ENCODE measurements around the gene GCLM. TPM values are rescaled to one million over a fixed set of nuclear protein-coding genes. Genes with fewer than 3 reads are reported as not detected.

GCLM gene
- total RNA-seq, 1 donor from 2014 or later, result 4.8 TPM

DNA sequence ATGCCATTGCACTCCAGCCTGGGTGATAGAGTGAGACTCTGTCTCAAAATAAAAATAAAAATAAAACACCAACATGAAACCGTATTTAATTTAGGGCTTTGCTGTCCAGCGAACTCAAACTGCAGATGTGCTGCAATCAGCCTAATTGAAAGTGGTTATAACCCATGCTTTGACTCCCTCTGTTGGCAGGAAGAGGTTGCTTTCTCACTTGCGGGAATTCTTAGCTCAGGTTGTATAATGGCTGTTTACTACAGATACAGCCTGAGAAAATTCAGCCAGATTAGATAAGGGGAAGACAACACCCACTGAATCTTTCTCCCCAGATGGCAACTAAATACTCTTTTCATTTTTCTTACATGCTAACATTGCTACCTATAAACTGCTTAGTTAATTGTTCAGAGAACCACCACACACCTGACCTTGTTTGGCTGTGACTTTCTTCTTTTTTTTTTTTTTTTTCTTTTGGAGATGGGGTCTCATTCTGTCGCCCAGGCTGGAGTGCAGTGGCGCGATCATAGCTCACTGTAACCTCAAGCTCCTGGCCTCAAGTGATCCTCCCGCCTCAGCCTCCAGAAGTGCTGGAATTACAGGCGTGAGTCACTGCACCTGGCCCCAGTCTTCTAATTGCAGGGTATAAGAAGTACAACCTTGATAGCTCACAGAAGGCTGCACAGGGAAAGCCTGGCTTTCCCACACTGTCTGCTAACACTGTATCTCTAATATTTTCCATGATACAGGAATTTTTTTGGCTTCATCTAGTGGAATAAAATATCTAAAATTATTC is 64.8 kb downstream of the GCLM start:
- H3K4me1 Mint-ChIP-seq, result peaks cover 21% of the 10 kb centered on the region
- Histone ChIP-seq H3K9me3 (ENCODE audit: low read depth) (no peaks in the 10 kb centered on the region), H2AFZ (replicated peaks) (no peak overlapping the region), H3K36me3 (no peaks in the 10 kb centered on the region), H3F3A (ENCODE audit: low read depth) (peaks cover 21% of the 10 kb centered on the region), H3K9ac (no peak overlapping the region), H3K27me3 (no peaks in the 10 kb centered on the region), H4K20me1 (ENCODE audit: low read depth) (no peaks in the 10 kb centered on the region), H3K4me1 (no peaks in the 10 kb centered on the region), H3K79me2 (ENCODE audit: low read depth) (no peaks in the 10 kb centered on the region), H3K4me2 (no peak overlapping the region), H3K27ac (no peak overlapping the region), H3K4me3 (no peak overlapping the region)
- H3K9me3 Mint-ChIP-seq, result peaks cover 12% of the 10 kb centered on the region
- TF ChIP-seq EZH2phosphoT487 (IDR thresholded peaks at IDR 0.05) (no peak), EZH2 (IDR thresholded peaks at IDR 0.05) (no peak)
- TF ChIP-seq, protein P1, sequence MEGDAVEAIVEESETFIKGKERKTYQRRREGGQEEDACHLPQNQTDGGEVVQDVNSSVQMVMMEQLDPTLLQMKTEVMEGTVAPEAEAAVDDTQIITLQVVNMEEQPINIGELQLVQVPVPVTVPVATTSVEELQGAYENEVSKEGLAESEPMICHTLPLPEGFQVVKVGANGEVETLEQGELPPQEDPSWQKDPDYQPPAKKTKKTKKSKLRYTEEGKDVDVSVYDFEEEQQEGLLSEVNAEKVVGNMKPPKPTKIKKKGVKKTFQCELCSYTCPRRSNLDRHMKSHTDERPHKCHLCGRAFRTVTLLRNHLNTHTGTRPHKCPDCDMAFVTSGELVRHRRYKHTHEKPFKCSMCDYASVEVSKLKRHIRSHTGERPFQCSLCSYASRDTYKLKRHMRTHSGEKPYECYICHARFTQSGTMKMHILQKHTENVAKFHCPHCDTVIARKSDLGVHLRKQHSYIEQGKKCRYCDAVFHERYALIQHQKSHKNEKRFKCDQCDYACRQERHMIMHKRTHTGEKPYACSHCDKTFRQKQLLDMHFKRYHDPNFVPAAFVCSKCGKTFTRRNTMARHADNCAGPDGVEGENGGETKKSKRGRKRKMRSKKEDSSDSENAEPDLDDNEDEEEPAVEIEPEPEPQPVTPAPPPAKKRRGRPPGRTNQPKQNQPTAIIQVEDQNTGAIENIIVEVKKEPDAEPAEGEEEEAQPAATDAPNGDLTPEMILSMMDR (IDR thresholded peaks at IDR 0.05), result peak; percentile 74
- H3K27ac Mint-ChIP-seq, result no peak overlapping the region
- no peak overlapping the region for H3K4me3 Mint-ChIP-seq
- peaks cover 16% of the 10 kb centered on the region for H3K36me3 Mint-ChIP-seq
- H3K27me3 Mint-ChIP-seq (ENCODE audit: insufficient read depth, low read depth), result peaks cover 22% of the 10 kb centered on the region
- DNase-seq (ENCODE audit: low spot score), result peak; percentile 78

DNA sequence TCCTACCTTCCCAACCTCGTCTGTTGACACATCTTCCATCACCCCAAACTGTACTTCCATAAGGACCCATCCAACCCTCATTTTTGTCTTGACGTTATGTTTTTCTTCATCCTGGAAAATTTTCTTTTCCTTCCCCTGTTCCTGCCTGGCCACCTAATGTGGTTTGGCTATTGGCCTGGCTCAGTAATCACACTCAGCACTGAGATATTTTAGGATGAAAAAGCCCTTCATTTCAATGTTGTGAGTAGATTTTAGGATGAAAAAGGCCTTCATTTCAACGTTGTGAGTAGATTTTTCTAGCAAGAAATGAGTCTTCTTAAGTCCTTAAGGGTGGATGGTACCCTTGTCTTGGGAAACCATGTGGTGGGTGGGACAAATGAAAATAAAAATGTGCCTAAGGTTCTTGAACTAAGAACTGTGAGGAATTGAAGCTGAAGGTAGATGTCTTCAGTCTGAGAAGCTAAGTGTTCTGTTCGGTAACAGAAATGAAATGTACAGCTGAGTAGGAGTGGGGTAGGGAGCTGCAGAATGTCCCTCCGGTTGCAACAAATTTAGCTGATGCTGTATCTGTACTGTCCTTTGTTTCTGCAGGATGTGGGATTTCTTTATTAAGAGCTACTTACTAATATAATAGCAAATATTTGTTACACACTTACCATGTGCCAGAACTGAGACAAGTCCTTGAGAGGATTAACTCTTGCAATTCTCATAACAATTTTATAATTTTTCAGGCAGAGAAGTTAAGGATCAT is 66.3 kb downstream of the GCLM start:
- Histone ChIP-seq H3K4me2 (no peak overlapping the region), H3K27me3 (no peaks in the 10 kb centered on the region), H3K27ac (no peak overlapping the region), H3K9ac (no peak overlapping the region), H3K4me3 (no peak overlapping the region), H2AFZ (replicated peaks) (no peak overlapping the region), H3K4me1 (no peaks in the 10 kb centered on the region), H3K36me3 (no peaks in the 10 kb centered on the region), H4K20me1 (ENCODE audit: low read depth) (no peaks in the 10 kb centered on the region), H3F3A (ENCODE audit: low read depth) (peaks cover 15% of the 10 kb centered on the region), H3K9me3 (ENCODE audit: low read depth) (no peaks in the 10 kb centered on the region), H3K79me2 (ENCODE audit: low read depth) (no peaks in the 10 kb centered on the region)
- H3K36me3 Mint-ChIP-seq, result peaks cover 20% of the 10 kb centered on the region
- TF ChIP-seq EZH2phosphoT487 (IDR thresholded peaks at IDR 0.05) (no peak), EZH2 (IDR thresholded peaks at IDR 0.05) (no peak)
- TF ChIP-seq, protein P1 (IDR thresholded peaks at IDR 0.05), result no peak
- H3K4me1 Mint-ChIP-seq, result peaks cover 23% of the 10 kb centered on the region
- H3K9me3 Mint-ChIP-seq, result peaks cover 5% of the 10 kb centered on the region
- H3K4me3 Mint-ChIP-seq, result no peak overlapping the region
- H3K27ac Mint-ChIP-seq, result peak overlapping the region; percentile 3
- no peak for DNase-seq (ENCODE audit: low spot score)
- H3K27me3 Mint-ChIP-seq (ENCODE audit: insufficient read depth, low read depth), result peaks cover 19% of the 10 kb centered on the region

DNA sequence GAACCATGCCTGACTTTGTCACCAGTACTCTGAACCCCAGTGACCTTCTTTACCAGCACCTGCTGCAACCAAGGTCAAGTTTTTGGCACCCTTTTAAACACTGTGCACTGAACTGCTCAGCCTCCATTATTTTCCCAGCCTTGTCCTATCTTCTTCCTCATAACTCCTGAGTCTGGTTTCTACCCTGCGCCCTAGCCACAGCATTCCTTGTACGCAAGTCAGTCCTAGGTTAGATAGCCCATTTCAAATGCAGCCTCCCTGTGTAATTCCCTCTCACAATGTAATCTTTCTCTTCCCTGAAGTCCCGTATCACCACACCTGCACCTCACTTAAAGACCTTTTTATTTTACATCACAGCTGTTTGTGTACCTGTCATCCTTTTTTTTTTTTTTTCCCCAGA is 67.5 kb downstream of the GCLM start:
- Histone ChIP-seq H3K9me3 (ENCODE audit: low read depth) (no peaks in the 10 kb centered on the region), H4K20me1 (ENCODE audit: low read depth) (no peaks in the 10 kb centered on the region), H3K9ac (no peak overlapping the region), H3K36me3 (no peaks in the 10 kb centered on the region), H3K4me3 (no peak overlapping the region), H3K79me2 (ENCODE audit: low read depth) (no peaks in the 10 kb centered on the region), H3K27ac (no peak overlapping the region), H3K4me2 (no peak overlapping the region), H3K27me3 (no peaks in the 10 kb centered on the region), H3K4me1 (no peaks in the 10 kb centered on the region), H2AFZ (replicated peaks) (no peak overlapping the region), H3F3A (ENCODE audit: low read depth) (peaks cover 4% of the 10 kb centered on the region)
- TF ChIP-seq, protein P1 (IDR thresholded peaks at IDR 0.05), result no peak
- no peak for TF ChIP-seq EZH2phosphoT487 (IDR thresholded peaks at IDR 0.05)
- no peak for TF ChIP-seq EZH2 (IDR thresholded peaks at IDR 0.05)
- peaks cover 8% of the 10 kb centered on the region for H3K27me3 Mint-ChIP-seq (ENCODE audit: insufficient read depth, low read depth)
- peaks cover 20% of the 10 kb centered on the region for H3K4me1 Mint-ChIP-seq
- peaks cover 6% of the 10 kb centered on the region for H3K9me3 Mint-ChIP-seq
- DNase-seq (ENCODE audit: low spot score), result no peak
- H3K4me3 Mint-ChIP-seq, result no peak overlapping the region
- H3K36me3 Mint-ChIP-seq, result peaks cover 17% of the 10 kb centered on the region
- H3K27ac Mint-ChIP-seq, result no peak overlapping the region
